Fibroblast of upper back skin (primary cell): ENCODE results near the gene DNAJB12.
"Not testable (repeated sequence)": the region's sequence is repeated elsewhere in the genome, so short reads cannot be mapped to it uniquely, and the experiment has no call there.

Experiments used
- DNase-seq: peaks from one replicate; pipeline ENCODE4 v3.0.0-alpha.2; 2013

The DNAJB12 gene

DNA sequence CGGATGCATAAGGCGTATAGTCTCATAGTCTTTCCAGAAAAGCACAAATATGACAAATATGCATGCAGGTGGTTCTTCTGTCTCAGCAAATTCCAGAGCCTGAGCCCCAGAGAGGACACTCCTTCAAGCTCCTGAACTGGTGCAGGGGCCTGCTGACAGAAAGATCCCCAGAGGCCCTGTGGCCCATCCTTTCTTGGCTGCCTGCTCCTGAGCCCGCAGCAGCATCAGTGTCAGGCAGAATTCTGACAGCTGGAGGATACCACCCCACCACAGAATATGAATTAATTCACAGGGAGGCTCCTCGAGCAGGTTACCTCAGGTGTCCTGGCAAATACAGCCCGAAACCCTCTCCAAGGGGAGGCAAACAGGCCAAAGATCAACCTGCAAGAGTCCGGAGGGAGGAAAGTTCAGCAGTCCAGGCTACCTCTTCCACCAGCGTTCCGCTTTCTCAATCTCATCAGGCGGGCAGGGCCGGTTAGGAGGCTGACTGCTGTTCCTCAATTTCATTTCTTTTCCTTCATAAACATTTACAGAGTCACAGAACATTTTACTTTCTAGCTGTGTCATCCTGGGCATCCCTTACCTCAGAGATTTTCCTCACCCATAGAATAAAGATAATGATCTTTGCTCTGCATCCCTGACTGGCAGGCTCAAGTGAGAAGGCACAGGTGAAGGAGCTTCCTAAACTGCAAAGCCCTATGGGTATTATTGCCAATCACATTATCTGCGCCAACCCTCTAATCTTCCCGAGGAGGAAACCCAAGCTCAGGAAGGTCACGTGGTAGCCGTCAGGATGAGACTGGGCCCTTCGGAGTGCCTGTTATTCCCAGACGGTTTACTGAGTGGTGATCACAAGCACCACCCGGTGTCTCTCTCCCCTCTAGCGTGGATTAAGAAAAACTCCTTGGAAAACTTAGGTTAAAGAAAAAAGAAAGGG is 1.4 kb downstream of the DNAJB12 start:
- DNase-seq = no peak

DNA sequence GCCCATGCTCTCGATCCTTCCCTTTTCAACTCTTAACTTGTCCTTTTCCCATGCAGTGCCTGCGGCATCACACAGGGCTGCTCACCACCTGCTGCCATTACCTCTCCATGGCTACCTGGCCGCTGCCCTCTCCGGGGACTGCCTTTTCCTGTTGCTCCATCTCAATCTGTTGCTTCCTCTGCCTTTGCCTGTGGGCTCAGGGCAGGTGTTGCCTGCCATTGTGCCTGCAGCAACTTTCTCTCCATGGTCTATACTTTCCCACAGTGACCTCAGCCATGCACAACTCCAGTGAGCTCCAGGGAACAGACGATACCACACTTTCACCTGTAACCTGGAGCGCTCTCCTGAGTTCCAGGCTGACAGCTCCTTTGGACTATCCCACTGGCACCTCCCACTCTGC is 3.2 kb downstream of the DNAJB12 start:
- no peak for DNase-seq

DNA sequence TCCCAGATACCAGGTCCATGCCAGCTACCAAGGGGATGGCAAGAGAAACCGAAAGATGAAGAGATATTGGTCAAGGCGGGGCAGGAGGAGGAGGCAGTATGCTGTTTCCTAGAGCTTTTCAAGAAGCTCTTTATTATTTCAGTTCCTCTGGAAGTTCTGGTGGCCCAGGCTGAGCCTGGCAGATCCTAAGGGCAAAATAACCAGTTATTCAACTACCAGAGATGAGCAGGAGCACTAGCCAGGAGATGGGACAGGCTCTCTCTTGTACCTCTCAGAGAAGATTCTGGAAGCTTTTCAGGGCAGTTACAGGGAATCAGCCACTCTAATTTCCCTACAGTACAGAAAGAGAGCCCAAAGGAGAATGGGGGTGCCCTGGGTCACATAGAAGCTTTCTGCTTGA is 5.3 kb downstream of the DNAJB12 start:
- no peak for DNase-seq

DNA sequence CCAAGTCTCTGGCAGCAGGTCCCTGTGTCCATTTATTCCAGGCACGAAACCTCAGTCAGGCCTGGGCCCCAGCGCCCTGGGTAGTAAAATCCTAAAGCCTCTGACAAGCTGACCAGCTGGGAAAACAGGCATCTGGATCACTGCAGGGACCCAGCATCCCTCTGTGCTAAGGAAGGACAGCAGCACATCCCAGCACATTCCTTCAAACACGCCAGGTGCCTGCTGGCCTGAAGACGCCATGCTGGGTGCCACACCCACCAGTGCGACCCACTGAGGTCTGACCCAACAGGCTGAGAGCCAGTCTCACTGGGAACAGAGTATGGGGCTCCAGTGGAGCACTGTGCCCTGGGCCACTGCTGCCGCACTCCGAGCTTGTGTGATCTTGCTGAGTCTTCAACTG is 6.4 kb downstream of the DNAJB12 start:
- DNase-seq = no peak

- DNase-seq = not testable (repeated sequence)
These were observed 8.6 kb downstream of the DNAJB12 start for GRCh38 chr10:72346117-72346516.

GRCh38 chr10:72344932-72345331 is 9.8 kb downstream of the DNAJB12 start:
- DNase-seq = no peak

DNA sequence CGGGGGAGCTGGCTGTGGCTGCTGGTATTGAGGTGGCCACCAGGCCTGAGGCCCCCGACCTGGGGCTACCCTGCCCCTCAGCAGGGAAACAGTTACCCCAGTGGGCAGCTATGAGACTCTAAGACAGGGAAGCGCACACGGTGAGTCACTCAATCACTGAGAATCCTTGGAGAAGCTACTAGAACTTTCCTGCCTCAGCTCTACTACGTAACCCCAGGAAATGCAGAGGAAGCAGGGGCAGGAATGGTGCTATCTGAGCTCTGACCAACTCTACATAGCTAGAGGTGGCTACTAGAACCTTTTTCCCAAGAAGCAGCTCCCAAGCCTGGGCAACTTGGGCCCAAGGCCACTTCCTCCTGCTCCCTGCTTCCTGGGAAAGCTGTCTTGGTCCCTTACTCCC is 11.8 kb downstream of the DNAJB12 start:
- no peak for DNase-seq

DNA sequence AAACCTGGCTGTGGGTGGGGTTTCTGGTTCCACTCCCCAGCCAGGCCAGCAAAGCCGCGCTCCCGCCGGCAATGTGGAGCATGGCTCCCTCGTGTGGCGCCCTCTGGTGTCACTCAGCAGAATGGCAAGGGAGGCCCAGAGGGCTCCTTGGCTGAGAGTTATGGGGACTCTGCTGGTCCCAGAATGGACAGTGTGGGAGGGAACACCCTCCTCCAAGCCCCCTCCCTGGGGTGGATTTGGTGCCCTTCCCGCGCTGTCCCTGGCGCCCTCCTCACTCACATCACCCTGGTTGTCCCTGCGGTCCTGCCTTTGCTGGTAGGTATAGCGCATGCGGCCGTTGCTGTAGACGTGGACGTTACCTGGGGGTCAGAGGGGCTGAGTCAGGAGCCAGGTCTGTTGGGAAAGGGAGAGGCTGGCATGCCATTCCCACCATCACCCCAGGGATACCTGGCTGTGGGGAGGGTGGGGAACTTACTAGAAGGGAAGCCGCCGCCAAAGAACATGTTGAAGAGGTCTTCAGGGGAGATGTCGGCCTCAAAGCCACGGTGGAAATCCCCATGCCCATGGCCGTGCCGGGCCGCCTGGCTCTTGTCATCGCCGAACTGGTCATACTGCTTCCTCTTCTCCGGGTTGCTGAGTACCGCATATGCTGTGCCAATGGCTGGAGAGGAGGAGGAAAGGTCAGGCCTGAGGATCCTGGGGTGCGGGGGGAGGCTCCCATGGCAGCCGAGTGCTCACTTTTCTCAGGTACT is 14.0 kb downstream of the DNAJB12 start:
- no peak for DNase-seq

- DNase-seq = no peak
These were observed 16.5 kb downstream of the DNAJB12 start for GRCh38 chr10:72338180-72338579.

GRCh38 chr10:72337722-72338121 is 17.0 kb downstream of the DNAJB12 start:
- DNase-seq = no peak

DNA sequence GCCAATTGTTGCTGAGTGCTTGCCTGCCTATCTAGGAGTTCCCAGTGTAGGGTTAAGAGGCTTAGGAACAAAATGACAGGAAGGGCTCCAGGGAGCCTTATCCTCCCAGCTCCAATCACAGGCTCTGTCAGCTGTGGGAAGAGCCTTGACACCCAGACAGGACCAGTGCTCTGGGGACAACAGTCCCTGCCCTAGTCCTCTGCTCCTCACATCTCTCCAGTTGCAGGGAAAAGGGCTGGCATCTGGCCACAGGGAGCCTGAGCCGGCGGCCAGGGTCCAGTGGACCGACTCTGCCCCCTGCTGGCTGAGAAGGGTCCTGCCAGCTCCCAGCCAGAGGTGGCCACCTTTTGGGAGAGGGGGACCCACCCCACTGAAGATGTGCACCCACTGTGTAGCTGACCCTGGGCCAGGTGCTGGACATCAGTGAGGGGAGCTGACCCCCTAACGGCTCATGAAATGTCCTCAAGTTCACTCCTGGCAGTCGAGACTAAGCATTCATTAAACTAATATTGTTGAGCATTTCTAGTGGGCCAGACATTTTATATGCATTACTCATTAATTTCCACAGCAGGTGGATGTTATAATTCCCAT is 17.6 kb downstream of the DNAJB12 start:
- DNase-seq = peak; percentile 67

DNA sequence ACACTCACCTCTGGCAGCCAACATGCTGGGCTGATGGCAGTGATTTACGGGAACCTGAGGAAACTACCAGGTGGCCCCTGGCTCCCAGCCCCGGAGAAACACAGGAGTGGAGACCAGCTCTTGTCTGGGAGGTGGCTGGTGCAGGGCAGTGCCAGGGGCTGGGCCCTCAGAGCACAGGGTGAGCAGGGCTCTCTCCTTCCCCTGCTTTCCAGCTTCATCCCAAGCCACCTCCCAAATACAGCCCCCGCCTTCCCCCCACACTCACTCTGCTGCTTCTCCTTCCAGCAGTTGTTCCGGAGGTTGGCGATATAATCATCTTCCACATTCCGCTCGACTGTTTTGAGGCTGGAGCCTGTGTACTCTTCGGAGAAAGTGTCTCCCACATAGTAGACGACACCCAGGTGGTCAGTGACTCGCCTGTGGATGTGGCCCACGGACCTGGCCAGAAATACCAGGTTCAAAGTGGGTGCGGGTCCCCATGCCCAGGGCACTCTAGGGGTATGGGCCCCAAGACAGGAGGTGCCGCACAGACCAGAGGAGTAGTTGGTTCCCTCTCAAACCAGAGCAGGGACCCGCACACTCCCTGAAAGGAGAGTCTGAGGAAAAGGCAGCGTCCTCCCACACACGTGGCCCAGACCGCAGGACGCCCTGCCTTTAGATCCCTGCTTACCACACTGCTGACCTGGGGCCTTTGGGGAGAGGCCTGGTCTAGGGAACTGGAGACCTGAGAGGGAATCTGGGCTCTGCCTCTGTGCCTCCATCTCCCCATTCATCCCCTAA is 18.3 kb downstream of the DNAJB12 start:
- no peak for DNase-seq

- no peak for DNase-seq
These were observed 19.1 kb downstream of the DNAJB12 start for GRCh38 chr10:72335394-72336258.

DNA sequence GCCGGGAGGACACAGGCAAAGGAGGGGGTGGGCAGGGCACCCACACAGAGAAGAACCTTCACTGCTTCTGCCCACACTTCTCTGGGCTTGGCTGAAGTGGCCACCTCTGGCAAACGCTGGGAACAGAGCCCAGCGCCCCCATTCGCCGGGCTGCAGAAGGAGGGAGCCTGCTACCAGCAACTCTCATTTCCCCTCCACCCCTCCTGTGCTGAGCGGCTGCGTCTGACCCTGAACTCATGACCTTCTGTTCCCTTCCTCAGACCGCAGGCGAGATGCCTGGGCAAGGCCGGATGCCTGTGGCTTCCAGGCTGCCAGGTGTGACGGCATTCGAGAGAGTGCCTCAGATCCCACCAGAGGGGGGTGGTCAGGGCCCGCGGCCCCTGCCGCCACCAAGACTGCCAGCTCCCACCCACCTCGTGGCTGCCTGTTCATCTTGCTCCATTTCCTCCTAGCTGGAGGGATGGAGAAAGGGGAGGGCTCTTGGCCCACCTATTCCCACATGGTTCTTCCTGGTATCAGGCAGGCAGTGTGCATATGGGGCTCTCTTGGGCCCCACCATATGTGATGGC is 19.8 kb downstream of the DNAJB12 start:
- DNase-seq = peak; percentile 61

GRCh38 chr10:72334196-72334824 is 20.4 kb downstream of the DNAJB12 start:
- DNase-seq = peak; percentile 56

- DNase-seq = no peak
These were observed 21.4 kb downstream of the DNAJB12 start for GRCh38 chr10:72333112-72334015.

GRCh38 chr10:72332423-72333111 is 22.2 kb downstream of the DNAJB12 start:
- DNase-seq = no peak

- DNase-seq = peak; percentile 69
These were observed 22.9 kb downstream of the DNAJB12 start for GRCh38 chr10:72331575-72332422.
